Loucy (cell line): Measurements from ENCODE around the gene CREB3L2.

ENCODE experiments used
- H2AFZ ChIP-seq: fragments of 200-600 bp; sonication (generic); 2 replicates; pipeline ENCODE4 v1.6.0; 2016; ENCODE audit warnings: antibody characterized with exemption, mild to moderate bottlenecking, low read length, moderate library complexity
- H3F3A ChIP-seq: fragments of 200-600 bp; 2 replicates; pipeline ENCODE4 v1.6.0; 2016; ENCODE audit warnings: antibody characterized with exemption, low read depth, mild to moderate bottlenecking
- H3K27me3 ChIP-seq: fragments of 200-600 bp; sonication (generic); 2 replicates; pipeline ENCODE4 v1.6.1; 2014; ENCODE audit warnings: low read length, mild to moderate bottlenecking; ENCODE audit not compliant: insufficient read depth, poor library complexity, severe bottlenecking
- H3K36me3 ChIP-seq: fragments of 200-600 bp; sonication (generic); 2 replicates; pipeline ENCODE4 v1.6.1; 2016; ENCODE audit warnings: low read length; ENCODE audit not compliant: insufficient read depth
- H3K4me1 ChIP-seq: fragments of 200-600 bp; sonication (generic); 2 replicates; pipeline ENCODE4 v1.5.1; 2014; ENCODE audit warnings: low read length, mild to moderate bottlenecking; ENCODE audit not compliant: insufficient read depth, poor library complexity, severe bottlenecking
- H3K4me2 ChIP-seq: fragments of 200-600 bp; sonication (generic); 2 replicates; pipeline ENCODE4 v1.6.0; 2014; ENCODE audit warnings: antibody characterized with exemption, low read length, low read depth, mild to moderate bottlenecking; ENCODE audit not compliant: poor library complexity, severe bottlenecking
- H3K4me3 ChIP-seq: fragments of 200-600 bp; sonication (generic); 2 replicates; pipeline ENCODE4 v1.5.1; 2014; ENCODE audit warnings: low read length, mild to moderate bottlenecking, mixed read lengths; ENCODE audit not compliant: poor library complexity, severe bottlenecking
- H3K79me2 ChIP-seq: fragments of 200-600 bp; sonication (generic); 2 replicates; pipeline ENCODE4 v1.6.1; 2014; ENCODE audit warnings: low read length; ENCODE audit not compliant: insufficient read depth
- H3K9ac ChIP-seq: fragments of 200-600 bp; sonication (generic); 2 replicates; pipeline ENCODE4 v1.6.0; 2014; ENCODE audit warnings: mild to moderate bottlenecking, low read depth, low read length, moderate library complexity; ENCODE audit not compliant: poor library complexity, severe bottlenecking
- H3K9me2 ChIP-seq: fragments of 200-600 bp; sonication (generic); replicated peaks from 2 replicates; pipeline ENCODE4 v1.6.1; 2016; ENCODE audit warnings: low read depth, low read length, mixed read lengths
- H3K9me3 ChIP-seq: fragments of 200-600 bp; sonication (generic); 2 replicates; pipeline ENCODE4 v1.6.1; 2014; ENCODE audit warnings: mild to moderate bottlenecking, antibody characterized with exemption, low read length, low read depth; ENCODE audit not compliant: insufficient read depth
- H4K20me1 ChIP-seq: fragments of 200-600 bp; sonication (generic); 2 replicates; pipeline ENCODE4 v1.6.0; 2014; ENCODE audit warnings: antibody characterized with exemption, low read length, mild to moderate bottlenecking; ENCODE audit not compliant: insufficient read depth, poor library complexity, severe bottlenecking
- EZH2phosphoT487 ChIP-seq: fragments of 200-600 bp; IDR thresholded peaks from 2 replicates; pipeline ENCODE4 v1.6.1; 2018; ENCODE audit warnings: antibody characterized with exemption, mild to moderate bottlenecking, moderate library complexity, borderline replicate concordance
- TF ChIP-seq, protein P1 (sequence below): fragments of 200-600 bp; sonication (generic); conservative IDR thresholded peaks from 2 replicates; pipeline ENCODE4 v1.5.1; 2014; ENCODE audit warnings: mild to moderate bottlenecking, antibody characterized with exemption, low read length

CREB3L2 gene

DNA sequence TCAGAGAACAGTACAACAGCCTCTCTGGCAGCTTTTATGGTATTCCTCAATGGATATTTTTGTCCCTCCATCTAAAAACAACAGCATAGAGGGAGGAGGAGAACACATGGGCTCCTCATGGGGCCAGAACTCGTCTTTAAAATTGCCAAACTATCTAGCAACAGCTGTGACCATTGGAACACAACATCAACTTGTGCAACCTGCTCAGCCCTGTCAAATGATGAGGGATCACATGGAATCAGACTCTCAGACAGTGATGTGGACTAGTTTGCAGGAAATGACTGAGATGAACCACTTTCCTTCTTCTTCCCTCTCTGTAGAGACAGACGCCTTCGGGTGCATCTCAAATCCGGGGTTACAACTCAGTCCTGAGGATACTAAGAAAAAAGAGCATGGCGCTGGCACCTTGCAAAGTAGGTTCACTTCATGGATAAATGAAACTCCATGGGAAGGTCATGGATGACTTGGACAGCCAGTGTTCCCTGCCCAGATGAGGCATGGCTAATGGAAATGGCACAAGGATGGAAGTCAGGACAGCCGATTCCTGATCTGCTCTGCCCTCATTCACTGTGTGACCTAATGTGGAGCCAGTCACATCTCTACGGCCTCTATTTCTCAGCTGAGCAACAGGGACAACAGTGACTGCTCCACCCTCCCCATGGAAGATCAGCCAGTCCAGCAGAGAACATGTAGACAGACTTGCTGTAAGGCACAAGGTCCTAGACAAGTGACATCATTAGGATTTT is 130.5 kb downstream of the CREB3L2 start:
- no peak overlapping the region for H3K4me3 ChIP-seq
- no peak overlapping the region for H3K9ac ChIP-seq
- no peaks in the 10 kb centered on the region for H3K9me2 ChIP-seq
- no peak overlapping the region for H2AFZ ChIP-seq
- peaks cover 23% of the 10 kb centered on the region; the same call in 1 of the 2 replicates for H3K36me3 ChIP-seq
- TF ChIP-seq EZH2phosphoT487 = no peak
- TF ChIP-seq, protein P1, sequence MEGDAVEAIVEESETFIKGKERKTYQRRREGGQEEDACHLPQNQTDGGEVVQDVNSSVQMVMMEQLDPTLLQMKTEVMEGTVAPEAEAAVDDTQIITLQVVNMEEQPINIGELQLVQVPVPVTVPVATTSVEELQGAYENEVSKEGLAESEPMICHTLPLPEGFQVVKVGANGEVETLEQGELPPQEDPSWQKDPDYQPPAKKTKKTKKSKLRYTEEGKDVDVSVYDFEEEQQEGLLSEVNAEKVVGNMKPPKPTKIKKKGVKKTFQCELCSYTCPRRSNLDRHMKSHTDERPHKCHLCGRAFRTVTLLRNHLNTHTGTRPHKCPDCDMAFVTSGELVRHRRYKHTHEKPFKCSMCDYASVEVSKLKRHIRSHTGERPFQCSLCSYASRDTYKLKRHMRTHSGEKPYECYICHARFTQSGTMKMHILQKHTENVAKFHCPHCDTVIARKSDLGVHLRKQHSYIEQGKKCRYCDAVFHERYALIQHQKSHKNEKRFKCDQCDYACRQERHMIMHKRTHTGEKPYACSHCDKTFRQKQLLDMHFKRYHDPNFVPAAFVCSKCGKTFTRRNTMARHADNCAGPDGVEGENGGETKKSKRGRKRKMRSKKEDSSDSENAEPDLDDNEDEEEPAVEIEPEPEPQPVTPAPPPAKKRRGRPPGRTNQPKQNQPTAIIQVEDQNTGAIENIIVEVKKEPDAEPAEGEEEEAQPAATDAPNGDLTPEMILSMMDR = no peak
- H3F3A ChIP-seq = no peaks in the 10 kb centered on the region
- no peaks in the 10 kb centered on the region for H4K20me1 ChIP-seq
- no peak overlapping the region for H3K4me2 ChIP-seq
- H3K27me3 ChIP-seq = no peaks in the 10 kb centered on the region
- H3K79me2 ChIP-seq = no peaks in the 10 kb centered on the region
- no peaks in the 10 kb centered on the region for H3K9me3 ChIP-seq
- no peaks in the 10 kb centered on the region for H3K4me1 ChIP-seq

DNA sequence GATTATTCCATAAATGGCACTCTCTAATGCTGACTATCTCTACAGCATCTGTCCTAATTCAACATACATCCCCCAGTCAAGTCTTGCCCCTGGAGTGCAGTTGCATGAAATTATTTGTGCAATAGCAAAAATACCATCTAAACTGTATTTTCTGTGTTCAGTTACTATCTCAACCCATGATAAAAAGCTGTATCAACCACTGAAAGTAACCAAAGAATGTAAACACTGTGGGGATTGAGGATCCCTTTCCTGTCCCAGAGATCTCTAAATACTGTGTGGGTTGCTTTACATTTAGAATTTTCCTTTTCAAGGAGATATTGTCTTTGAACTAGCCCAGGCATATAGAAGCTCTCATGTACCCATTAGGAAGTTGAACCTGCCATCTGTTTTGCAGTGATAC is 131.2 kb downstream of the CREB3L2 start:
- Histone ChIP-seq H3F3A (no peaks in the 10 kb centered on the region), H3K4me1 (no peaks in the 10 kb centered on the region), H3K79me2 (no peaks in the 10 kb centered on the region), H3K27me3 (no peaks in the 10 kb centered on the region), H3K9ac (no peak overlapping the region), H3K4me2 (no peak overlapping the region), H3K9me2 (no peaks in the 10 kb centered on the region), H3K9me3 (0 out of 2 replicates have a peak, but pooled peaks cover 2% of the 10 kb centered on the region), H3K4me3 (no peak overlapping the region), H4K20me1 (no peaks in the 10 kb centered on the region), H3K36me3 (peaks cover 17% of the 10 kb centered on the region; the same call in 1 of the 2 replicates), H2AFZ (no peak overlapping the region)
- no peak for TF ChIP-seq EZH2phosphoT487
- TF ChIP-seq, protein P1 = no peak

- Histone ChIP-seq H3F3A (no peaks in the 10 kb centered on the region), H3K27me3 (no peaks in the 10 kb centered on the region), H3K9me2 (no peaks in the 10 kb centered on the region), H4K20me1 (no peaks in the 10 kb centered on the region), H3K4me2 (no peak overlapping the region), H3K9ac (no peak overlapping the region), H3K4me1 (no peaks in the 10 kb centered on the region), H3K36me3 (peaks cover 11% of the 10 kb centered on the region; the same call in 1 of the 2 replicates), H3K9me3 (0 out of 2 replicates have a peak, but pooled peaks cover 4% of the 10 kb centered on the region), H3K79me2 (no peaks in the 10 kb centered on the region), H3K4me3 (no peak overlapping the region), H2AFZ (no peak overlapping the region)
- no peak for TF ChIP-seq EZH2phosphoT487
- TF ChIP-seq, protein P1 = no peak
These were observed 131.8 kb downstream of the CREB3L2 start for GRCh38 chr7:137870078-137870477.
